IPS-18a (cell line): Measurements from ENCODE around the gene ITFG2.
"Not testable (repeated sequence)": the region's sequence is repeated elsewhere in the genome, so short reads cannot be mapped to it uniquely, and the experiment has no call there.

Experiments
- H3K27ac ChIP-seq: one replicate; pipeline ENCODE4 v1.5.1; 2013; ENCODE audit warnings: low read length
- H3K27me3 ChIP-seq: one replicate; pipeline ENCODE4 v1.6.1; 2013; ENCODE audit warnings: mild to moderate bottlenecking, low read length; ENCODE audit not compliant: control insufficient read depth, insufficient read depth
- H3K36me3 ChIP-seq: one replicate; pipeline ENCODE4 v1.6.1; 2013; ENCODE audit warnings: low read depth, low read length; ENCODE audit not compliant: control insufficient read depth
- H3K4me1 ChIP-seq: one replicate; pipeline ENCODE4 v1.6.1; 2013; ENCODE audit warnings: low read depth, low read length; ENCODE audit not compliant: control insufficient read depth
- H3K4me3 ChIP-seq: one replicate; pipeline ENCODE4 v1.5.1; 2013; ENCODE audit warnings: low read length
- H3K9ac ChIP-seq: one replicate; pipeline ENCODE4 v1.6.1; 2013; ENCODE audit warnings: mild to moderate bottlenecking, low read length, moderate library complexity
- H3K9me3 ChIP-seq: one replicate; pipeline ENCODE4 v1.6.1; 2013; ENCODE audit warnings: low read depth, low read length; ENCODE audit not compliant: control insufficient read depth

The ITFG2 gene

DNA sequence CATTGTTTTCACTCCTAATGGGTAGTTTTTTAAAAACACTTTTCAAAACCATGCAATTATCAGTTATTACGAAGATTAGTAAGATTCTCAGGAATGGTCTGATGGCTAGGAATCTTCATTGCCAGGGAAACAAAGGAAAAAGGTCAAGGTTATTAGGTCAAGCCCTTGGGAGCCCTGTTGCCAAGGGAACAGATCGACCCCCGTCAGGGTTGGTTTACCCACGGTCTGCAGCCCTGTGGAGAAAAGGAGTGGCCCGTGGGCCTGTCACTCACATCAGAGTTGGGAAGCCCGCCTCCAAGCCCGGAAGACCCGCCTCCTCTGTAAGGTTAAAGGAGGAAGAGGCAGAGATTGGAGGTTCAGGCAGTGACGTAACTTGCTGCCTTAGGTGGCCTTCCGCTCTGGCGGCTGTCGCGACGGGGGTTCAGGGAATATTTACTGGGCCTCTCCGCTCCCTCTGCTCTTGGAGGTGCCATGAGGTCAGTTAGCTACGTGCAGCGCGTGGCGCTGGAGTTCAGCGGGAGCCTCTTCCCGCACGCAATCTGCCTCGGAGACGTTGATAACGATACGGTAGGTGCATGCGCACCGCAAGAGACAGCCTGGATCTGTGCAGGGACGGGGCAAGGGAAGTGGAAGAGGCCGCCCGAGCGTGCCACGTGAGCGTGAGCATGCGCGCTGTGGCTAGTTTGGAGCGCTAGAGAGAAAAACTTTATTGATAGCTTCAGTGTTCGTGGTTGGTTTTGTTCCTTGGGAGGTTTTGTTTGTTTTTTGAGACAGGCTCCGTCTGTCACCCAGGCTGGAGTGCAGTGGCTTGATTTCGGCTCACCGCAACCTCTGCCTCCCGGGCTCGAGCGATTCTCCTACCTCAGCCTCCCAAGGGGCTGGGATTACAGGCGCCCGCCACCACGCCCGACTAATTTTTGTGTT lies at the start of gene ITFG2:
TSS of gene ITFG2 (plus strand) at position 379 of the 924 bp plus-strand sequence. CDS start at position 472, 93 bp downstream.
- H3K9ac ChIP-seq, result peak within 1 kb of the TSS; percentile 93
- H3K4me1 ChIP-seq, result peaks cover 7% of the 10 kb centered on the region
- peak within 1 kb of the TSS; percentile 93 for H3K27ac ChIP-seq
- no peaks in the 10 kb centered on the region for H3K9me3 ChIP-seq
- peaks cover 3% of the 10 kb centered on the region for H3K36me3 ChIP-seq
- no peaks in the 10 kb centered on the region for H3K27me3 ChIP-seq
- H3K4me3 ChIP-seq, result peak within 1 kb of the TSS; percentile 88

DNA sequence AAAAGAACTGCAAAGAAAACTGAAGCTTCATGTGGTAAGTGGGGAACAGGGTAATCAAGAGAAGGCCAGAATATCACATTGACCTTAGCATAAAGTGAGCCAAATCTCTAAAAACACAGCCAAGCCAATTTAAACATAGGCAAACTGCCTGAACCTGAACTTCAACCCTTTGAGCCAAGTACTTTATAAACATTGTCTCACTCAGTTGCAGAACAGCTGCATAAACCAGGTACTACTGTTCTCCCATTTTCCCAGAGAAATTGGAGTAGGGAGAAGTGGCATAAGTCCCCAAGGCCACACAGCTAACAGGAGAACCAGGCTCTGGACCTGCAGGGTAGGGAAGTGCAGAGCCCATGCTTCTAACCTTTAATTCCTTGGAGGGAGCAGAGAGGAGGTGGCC lies 48.1 kb upstream of the ITFG2 start:
- H3K27me3 ChIP-seq, result no peaks in the 10 kb centered on the region
- no peaks in the 10 kb centered on the region for H3K36me3 ChIP-seq
- no peak overlapping the region for H3K9ac ChIP-seq
- no peak overlapping the region for H3K27ac ChIP-seq
- H3K4me3 ChIP-seq, result no peak overlapping the region
- no peaks in the 10 kb centered on the region for H3K4me1 ChIP-seq
- H3K9me3 ChIP-seq, result no peaks in the 10 kb centered on the region

- H3K9ac ChIP-seq, result no peak overlapping the region
- no peak overlapping the region for H3K4me3 ChIP-seq
- H3K27me3 ChIP-seq, result no peaks in the 10 kb centered on the region
- H3K36me3 ChIP-seq, result no peaks in the 10 kb centered on the region
- H3K4me1 ChIP-seq, result no peaks in the 10 kb centered on the region
- H3K9me3 ChIP-seq, result no peaks in the 10 kb centered on the region
- H3K27ac ChIP-seq, result no peak overlapping the region
Observed at GRCh38 chr12:2765052-2765451, 47.4 kb upstream of the ITFG2 start.

DNA sequence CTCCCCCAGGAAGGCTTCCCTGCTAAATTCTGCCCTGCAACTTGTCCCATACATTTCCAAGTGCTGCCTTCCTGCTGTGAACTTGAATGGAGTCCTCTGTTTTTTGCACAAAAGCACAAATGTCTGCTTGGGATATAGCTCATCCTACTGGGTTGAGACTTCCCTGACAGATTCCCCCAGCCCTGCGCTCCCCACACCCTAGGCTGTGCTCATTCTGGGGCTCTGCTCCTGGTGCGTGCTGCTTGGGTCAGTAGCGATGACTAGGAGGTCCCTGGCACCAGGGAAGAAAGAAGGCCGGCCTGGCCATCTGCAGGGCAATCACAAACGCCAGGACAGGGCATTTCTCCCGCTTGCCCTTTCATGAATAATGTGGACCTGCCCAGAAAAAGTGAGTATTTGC lies 46.9 kb upstream of the ITFG2 start:
- Histone ChIP-seq H3K27ac (no peak overlapping the region), H3K27me3 (no peaks in the 10 kb centered on the region), H3K9ac (no peak overlapping the region), H3K4me3 (no peak overlapping the region), H3K9me3 (no peaks in the 10 kb centered on the region), H3K36me3 (no peaks in the 10 kb centered on the region), H3K4me1 (no peaks in the 10 kb centered on the region)

DNA sequence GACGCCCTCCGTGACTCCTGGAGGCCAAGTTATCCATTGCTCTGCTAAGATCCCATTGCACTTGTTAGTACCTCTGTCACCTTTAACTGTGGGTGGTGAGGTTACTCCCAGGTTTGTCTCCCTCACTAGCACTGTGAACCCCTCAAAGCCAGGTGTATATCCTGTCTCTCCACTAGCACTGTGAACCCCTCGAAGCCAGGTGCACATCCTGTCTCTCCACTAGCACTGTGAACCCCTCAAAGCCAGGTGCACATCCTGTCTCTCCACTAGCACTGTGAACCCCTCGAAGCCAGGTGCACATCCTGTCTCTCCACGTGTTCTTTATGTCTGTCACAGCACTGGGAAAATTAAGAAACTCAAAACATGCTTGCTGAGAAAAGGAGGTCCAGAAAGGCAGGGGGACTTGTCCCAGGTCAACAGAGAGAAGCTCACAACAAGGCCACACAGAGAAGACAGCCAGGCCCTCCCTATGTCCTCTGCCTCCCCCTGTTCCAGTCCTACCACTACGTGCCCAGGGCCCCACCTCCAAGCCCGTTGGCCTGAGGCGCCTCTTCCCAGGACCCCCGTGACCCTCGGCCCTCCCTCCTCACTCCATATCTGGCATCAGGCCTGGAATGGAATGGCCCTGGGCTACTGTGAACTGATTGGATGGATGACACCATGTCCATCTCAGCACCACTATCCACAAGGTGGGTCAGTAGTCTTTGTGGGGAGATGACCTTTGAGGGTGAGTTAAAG lies 44.1 kb upstream of the ITFG2 start:
- no peaks in the 10 kb centered on the region for H3K36me3 ChIP-seq
- H3K27me3 ChIP-seq, result no peaks in the 10 kb centered on the region
- no peak overlapping the region for H3K27ac ChIP-seq
- no peak overlapping the region for H3K4me3 ChIP-seq
- H3K9ac ChIP-seq, result no peak overlapping the region
- no peaks in the 10 kb centered on the region for H3K4me1 ChIP-seq
- no peaks in the 10 kb centered on the region for H3K9me3 ChIP-seq

DNA sequence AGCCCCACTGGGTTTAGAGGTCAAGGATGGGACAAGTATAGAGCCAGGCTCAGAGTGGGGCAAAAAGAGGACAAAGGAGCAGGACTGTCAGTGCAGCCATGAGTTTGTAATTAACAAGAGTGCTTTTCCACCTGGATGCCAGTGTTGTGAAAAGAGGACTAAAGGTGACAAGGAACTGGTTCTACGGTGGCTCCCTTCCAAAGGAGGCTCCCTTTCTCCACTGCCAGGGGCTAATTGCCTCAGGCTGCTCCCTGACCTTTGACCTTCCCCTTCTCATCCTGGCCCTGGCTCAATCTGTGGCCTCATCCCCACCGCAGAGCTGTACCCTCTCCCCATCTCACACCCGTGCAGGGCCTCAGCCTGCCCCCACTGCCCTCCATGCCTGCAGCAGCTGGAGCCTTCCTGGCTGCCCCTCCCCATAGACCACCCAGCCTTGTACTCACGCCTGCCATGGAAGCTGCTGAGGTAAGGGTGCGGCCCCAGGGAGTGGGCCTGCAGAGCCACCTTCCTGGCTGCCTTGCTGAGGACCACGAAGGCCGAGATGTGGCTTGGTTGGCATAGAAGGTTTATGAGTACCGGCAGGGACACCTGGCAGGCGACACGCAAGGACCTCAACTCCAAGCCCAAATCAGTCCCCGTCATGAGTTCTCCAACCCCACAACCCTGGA lies 42.5 kb upstream of the ITFG2 start:
- H3K4me3 ChIP-seq, result no peak overlapping the region
- H3K9ac ChIP-seq, result no peak overlapping the region
- no peak overlapping the region for H3K27ac ChIP-seq
- H3K9me3 ChIP-seq, result no peaks in the 10 kb centered on the region
- H3K36me3 ChIP-seq, result no peaks in the 10 kb centered on the region
- no peaks in the 10 kb centered on the region for H3K4me1 ChIP-seq
- H3K27me3 ChIP-seq, result no peaks in the 10 kb centered on the region

GRCh38 chr12:2770544-2770943 lies 41.9 kb upstream of the ITFG2 start:
- H3K36me3 ChIP-seq, H3K27me3 ChIP-seq, H3K27ac ChIP-seq, H3K4me3 ChIP-seq, H3K9me3 ChIP-seq, H3K9ac ChIP-seq, H3K4me1 ChIP-seq: not testable (repeated sequence)

- no peak overlapping the region for H3K9ac ChIP-seq
- H3K27me3 ChIP-seq, result no peaks in the 10 kb centered on the region
- no peak overlapping the region for H3K27ac ChIP-seq
- no peaks in the 10 kb centered on the region for H3K9me3 ChIP-seq
- no peak overlapping the region for H3K4me3 ChIP-seq
- H3K4me1 ChIP-seq, result no peaks in the 10 kb centered on the region
- H3K36me3 ChIP-seq, result no peaks in the 10 kb centered on the region
Observed at GRCh38 chr12:2772370-2772769, 40.1 kb upstream of the ITFG2 start.

DNA sequence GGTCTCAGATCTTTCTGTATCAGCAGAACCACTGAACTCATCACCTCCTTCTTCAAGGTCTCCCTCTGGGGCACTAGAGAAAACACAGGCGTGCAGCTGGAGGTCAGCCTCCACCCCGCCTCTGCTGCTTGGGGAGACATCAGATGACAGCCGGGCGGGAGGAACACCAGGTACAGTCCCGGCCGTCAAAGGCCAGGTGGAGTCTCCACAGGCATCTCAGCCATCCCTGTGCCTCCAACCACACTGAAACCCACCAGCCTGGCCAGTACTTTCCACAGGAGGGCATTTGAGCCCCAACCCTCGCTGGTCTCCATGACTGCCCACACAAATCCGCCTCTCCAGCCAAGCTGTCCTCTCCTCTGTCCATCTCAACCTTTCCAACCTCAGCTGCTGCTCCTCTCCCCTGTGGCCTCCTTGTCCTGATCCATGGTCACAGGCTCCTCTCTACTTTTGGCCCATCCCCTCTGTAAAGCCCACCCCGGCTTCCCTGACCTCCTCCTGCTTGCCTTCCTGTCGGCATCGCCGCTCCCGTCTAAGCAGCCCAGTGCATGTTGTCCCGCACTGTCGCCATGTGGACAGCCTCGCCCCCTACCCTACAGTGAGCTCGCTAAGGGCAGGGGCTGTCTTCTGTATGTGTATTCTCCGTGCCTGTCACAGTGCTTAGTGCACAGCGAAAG lies 39.1 kb upstream of the ITFG2 start:
- no peaks in the 10 kb centered on the region for H3K27me3 ChIP-seq
- no peaks in the 10 kb centered on the region for H3K9me3 ChIP-seq
- no peak overlapping the region for H3K4me3 ChIP-seq
- no peak overlapping the region for H3K9ac ChIP-seq
- no peaks in the 10 kb centered on the region for H3K36me3 ChIP-seq
- no peaks in the 10 kb centered on the region for H3K4me1 ChIP-seq
- H3K27ac ChIP-seq, result no peak overlapping the region

GRCh38 chr12:2775431-2775830 lies 37.0 kb upstream of the ITFG2 start:
- no peak overlapping the region for H3K9ac ChIP-seq
- H3K36me3 ChIP-seq, result no peaks in the 10 kb centered on the region
- H3K9me3 ChIP-seq, result no peaks in the 10 kb centered on the region
- no peak overlapping the region for H3K27ac ChIP-seq
- H3K4me1 ChIP-seq, result peaks cover 5% of the 10 kb centered on the region
- H3K27me3 ChIP-seq, result no peaks in the 10 kb centered on the region
- no peak overlapping the region for H3K4me3 ChIP-seq
